NCI-H2227 (cell line): Measurements from ENCODE around the gene APOL6.

Source experiments
- DNase-seq: peaks from one replicate; lab custom pipeline; 2025; ENCODE audit not compliant: unreplicated experiment; lab: John Stamatoyannopoulos, UW

Gene APOL6, protein sequence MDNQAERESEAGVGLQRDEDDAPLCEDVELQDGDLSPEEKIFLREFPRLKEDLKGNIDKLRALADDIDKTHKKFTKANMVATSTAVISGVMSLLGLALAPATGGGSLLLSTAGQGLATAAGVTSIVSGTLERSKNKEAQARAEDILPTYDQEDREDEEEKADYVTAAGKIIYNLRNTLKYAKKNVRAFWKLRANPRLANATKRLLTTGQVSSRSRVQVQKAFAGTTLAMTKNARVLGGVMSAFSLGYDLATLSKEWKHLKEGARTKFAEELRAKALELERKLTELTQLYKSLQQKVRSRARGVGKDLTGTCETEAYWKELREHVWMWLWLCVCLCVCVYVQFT

GRCh38 chr22:35648066-35649025, at the start of gene APOL6:
Gene APOL6 (plus strand): TSS chr22:35648446. CDS start chr22:35656426, 7,980 bp downstream.
- no peak for DNase-seq

DNA sequence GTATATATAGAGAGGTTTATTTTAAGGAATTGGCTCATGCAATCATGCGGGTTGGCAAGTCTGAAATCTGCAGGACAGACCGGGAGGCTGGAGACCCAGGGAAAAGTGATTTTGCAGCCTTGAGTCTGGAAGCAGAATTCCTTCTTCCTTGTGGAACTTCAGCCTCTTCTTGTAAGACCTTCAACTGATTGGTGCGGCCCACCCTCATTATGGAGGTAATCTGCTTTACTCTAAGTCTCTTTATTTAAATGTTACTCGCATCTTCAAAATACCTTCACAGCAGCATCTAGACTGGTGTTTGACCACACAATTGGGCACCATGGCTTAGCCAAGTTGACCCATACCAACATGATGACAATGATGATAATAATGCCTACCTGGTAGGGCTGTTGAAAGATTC, 48.9 kb upstream of the APOL6 start:
- DNase-seq, result no peak

- DNase-seq, result no peak
Measured at GRCh38 chr22:35600476-35600875, 47.8 kb upstream of the APOL6 start.

- no peak for DNase-seq
Measured at GRCh38 chr22:35601013-35601580, 47.1 kb upstream of the APOL6 start.

DNA sequence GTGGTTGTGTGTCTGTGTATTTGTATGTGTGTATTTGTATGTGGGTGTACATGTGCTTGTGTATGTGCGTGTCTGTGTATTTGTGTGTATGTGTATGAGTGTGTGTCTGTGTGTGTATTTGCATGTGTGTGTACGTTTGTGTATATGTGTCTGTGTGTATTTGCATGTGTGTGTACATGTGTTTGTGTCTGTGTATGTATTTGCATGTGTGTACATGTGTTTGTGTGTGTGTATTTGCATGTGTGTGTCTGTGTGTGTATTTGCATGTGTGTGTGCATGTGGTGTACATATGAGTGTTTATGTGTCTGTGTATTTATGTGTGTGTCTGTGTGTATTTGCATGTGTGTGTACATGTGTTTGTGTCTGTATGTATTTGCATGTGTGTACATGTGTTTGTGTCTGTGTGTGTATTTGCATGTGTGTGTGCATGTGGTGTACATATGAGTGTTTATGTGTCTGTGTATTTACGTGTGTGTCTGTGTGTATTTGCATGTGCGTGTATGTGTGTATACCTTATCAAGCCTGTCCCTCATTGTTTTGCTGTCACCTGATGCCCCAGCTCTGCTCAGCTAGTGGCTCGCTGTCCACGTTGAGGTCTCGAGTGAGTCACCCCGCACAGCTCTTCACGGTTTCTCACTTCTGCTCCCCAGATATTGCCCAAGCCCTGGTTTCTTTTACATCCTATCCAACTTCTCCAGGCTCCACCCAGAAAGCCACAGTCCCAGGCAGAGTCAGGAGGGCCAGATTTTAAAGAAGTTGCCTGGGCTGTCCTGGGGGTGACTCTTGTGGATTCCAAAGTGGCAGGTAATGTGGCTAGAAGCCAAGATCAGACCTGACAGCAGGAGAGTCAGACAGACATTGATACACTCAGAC, 46.3 kb upstream of the APOL6 start:
- no peak for DNase-seq

DNA sequence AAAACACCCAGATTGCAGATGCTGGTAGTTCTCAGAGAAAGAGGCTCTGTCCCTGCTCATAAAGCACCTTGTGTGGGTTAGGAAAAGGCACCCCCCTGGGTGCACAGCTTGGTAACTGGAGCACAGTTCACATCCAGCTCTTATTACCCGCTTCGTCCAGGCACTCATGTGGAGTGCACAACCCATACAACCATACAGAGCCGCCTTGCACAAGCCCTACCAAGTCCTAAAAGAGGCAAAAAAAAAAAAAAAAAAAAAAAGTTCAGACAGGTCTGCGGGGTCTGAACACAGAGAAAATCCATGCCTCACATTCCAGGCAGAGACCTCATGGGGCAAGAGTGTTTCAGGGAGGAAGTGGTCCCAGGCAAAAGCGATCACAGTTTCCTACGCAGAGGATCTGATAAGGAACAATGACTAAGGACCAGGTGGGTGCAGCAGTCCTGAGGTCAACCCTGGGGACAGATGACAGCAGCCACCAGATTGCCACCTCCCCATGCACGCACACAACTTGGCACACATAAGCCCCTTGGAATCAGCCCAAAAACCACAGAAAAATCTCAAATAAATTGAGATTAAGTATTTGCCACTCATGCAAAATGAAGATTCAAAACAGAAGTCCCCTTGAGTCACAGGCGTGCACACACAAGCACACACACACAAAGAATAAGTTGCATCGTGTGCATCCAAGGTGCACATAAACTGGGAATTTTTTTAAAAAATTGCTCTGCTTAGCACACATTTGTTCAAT, 43.5 kb upstream of the APOL6 start:
- DNase-seq, result no peak

GRCh38 chr22:35605369-35605680, 42.9 kb upstream of the APOL6 start:
- no peak for DNase-seq

GRCh38 chr22:35605851-35606481, 42.3 kb upstream of the APOL6 start:
- no peak for DNase-seq

DNA sequence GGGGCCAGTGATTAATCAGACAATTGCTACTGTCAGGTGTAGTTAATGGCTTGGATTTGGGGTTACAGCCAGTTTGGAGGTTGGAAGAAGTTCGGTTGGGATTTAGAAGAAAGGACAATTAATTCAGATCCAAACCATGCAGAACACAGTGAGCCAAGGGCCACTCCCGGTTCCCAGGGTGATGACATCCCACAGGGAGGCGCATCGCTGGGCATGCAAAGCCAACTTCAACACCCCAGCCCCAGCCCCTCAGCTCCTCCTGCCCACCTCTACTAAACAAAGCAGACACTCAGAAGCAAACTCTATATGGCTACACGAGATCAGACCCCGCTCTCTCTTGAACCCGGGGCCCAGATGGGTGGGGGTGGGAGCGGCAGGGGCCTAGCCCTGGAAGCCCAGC, 41.3 kb upstream of the APOL6 start:
- DNase-seq, result no peak

GRCh38 chr22:35608088-35608487, 40.2 kb upstream of the APOL6 start:
- no peak for DNase-seq

DNA sequence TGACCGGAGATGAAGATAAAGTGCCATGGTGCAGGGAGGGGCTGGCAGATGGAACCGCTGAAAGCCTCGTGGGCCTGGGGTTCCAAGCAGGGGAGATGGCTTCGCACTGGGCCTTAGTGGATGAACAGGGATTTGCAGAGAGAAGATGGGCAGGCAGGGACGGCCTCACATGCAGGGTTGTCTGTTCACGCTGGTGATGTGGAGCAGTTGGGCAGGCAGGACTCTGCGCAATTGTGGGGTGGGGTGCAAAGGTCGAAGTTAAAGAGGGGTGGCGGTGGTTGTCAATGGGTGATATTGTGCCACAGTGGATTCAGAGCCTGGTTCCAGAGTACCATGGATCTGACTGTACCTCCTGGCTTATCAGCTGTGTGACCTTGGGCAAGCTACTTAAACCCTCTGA, 39.0 kb upstream of the APOL6 start:
- DNase-seq, result no peak

DNA sequence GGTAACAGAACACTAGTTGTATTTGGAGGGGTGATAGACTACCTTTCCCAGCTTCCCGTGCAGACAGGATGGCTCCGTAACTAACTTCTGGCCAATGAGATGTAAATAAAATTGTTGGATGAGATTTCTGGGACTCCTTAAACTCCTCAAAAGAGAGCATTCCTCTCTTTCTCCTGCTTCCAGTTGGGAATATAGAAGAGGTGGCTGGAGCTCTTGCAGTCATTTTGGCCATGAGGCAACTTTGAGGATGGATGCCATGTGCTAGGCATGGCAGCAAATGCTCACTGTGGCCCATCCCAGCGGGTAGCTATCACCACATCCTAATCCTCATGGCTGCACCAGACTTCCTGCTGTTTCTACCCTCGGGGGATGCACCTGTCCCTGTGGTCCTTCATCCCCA, 38.5 kb upstream of the APOL6 start:
- no peak for DNase-seq

- no peak for DNase-seq
Measured at GRCh38 chr22:35610741-35611140, 37.5 kb upstream of the APOL6 start.

DNA sequence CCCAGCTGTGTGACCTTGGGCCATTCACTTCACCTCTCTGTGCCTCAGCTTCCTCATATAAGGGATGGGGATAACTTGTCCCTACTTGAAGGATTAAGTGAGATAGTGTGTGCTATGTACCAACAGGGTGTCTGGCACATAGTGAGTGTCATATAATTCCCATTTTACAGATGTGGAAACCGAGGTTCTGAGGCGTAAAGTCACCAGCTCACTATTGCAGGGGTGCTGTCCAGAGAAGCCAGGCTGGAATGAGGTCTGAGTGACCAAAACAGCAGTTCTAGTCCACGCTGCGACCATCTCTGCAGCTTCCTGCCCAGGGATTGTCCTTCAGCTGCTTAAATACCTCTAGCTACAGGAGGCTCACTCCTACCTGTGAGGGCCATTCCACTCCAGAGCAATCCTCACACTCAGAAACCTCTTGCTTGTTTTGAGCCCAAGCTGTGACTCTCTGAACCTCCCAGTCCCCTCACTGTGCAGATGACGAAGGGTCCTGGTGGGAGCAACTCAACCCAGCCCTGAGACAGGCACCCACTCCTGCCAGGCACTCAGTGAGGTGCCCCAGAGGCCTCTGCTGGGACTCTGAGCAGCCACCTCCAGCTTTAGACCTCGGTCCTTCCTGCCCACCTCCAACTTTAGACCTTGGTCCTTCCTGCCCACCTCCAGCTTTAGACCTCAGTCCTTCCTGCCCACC, 36.9 kb upstream of the APOL6 start:
- DNase-seq, result no peak

GRCh38 chr22:35611891-35612576, 36.2 kb upstream of the APOL6 start:
- DNase-seq, result no peak

- DNase-seq, result no peak
Measured at GRCh38 chr22:35612903-35613302, 35.3 kb upstream of the APOL6 start.

- DNase-seq, result no peak
Measured at GRCh38 chr22:35614404-35614803, 33.8 kb upstream of the APOL6 start.

DNA sequence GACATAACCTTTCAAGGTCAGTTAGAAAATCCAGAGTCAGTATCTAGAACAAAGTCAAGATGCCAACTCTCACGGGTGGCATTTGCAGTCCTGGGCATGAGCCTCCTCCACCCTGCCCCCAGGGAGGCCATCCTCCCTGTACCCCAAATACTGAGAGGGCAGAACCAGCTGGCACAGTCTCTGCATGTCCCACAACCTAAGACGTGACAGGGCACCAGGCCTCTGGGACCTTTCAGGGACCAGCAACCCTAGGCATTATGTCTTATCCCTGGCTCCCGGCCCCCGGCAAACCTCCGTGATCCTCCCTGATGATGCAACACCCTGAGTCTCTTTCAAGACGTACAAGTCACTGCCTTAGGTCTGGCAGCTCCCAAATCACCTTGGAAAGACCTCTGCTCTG, 33.1 kb upstream of the APOL6 start:
- DNase-seq, result no peak

DNA sequence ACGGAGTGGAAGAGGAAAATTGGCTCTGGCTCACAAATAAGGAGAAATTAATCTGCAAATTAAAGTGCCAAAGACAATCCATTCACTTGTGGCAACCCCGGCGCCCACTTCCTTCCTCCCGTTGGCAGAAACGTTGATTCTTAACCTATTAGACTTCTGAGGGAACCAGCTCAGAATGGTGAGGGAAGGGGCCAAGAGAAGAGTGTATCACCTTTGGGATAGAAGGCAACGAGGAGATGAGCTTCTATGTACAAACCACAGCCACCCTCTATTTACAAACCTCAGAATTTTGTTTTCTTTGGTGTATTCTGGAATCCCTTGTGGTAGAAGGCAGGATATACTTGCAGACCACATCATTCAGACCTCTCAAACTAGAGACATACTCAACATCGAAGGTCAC, 32.2 kb upstream of the APOL6 start:
- no peak for DNase-seq
